ENCODE results near the gene SNX9.
"Not testable (repeated sequence)": the region's sequence is repeated elsewhere in the genome, so short reads cannot be mapped to it uniquely, and the experiment has no call there.

Gene SNX9

DNA sequence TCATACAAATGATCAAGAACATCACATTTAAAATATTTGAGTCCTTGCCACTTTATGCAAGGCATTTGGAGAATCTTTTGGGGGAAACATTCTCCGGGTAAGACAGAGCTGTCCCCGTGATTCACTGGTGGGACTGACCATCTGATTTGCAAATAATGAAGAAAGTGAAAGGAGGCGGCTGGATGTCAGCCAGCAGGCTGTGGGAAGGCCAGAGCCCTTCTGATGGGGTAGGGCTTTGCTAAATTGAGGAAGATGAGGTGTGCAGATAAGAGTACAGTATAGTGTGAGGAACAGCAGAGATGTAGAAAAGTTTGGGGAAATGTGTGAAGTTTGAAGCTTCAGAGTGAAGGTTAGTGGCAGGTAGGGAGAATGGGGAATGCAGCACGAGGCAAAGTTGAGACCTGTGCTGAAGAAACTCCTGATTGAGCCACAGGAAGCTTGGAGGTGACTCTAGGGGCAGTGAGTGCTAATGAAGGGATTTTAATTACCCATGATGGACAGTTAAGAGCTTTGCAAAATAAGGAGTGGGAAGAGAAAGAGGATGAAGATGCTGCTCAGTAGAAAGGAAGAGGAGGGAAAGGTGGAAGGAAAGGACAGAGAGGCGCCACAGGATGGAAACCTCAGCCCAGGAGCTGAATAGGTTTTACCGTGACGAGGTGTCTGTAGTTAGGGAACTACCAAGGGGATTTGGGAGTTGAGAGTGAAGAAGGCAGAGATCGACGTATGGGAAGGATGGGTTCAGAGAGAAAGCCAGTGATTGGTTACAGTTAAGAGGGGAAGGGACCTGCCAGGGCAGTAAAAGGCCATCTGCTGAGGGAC is 68.7 kb downstream of the SNX9 start:
- Histone ChIP-seq H3K27me3 (ENCODE audit: control insufficient read depth, insufficient read depth, low read length) (no peaks in the 10 kb centered on the region), H3K27ac (ENCODE audit: low read length) (no peak overlapping the region), H3K9me3 (ENCODE audit: control insufficient read depth, insufficient read depth, low read length) (no peaks in the 10 kb centered on the region), H3K4me1 (ENCODE audit: control insufficient read depth, insufficient read depth, low read length) (no peaks in the 10 kb centered on the region; the same call in 1 of the 2 replicates), H3K36me3 (ENCODE audit: control insufficient read depth, insufficient read depth, low read length) (0 out of 2 replicates have a peak, but pooled peaks cover under 1% of the 10 kb centered on the region), H3K4me3 (ENCODE audit: low read length) (no peak overlapping the region)
- no CpG with 5 or more reads among the region's 9 CpGs for WGBS (ENCODE audit: insufficient coverage, insufficient read length)
- DNase-seq (ENCODE audit: low read depth, low spot score), result no peak

DNA sequence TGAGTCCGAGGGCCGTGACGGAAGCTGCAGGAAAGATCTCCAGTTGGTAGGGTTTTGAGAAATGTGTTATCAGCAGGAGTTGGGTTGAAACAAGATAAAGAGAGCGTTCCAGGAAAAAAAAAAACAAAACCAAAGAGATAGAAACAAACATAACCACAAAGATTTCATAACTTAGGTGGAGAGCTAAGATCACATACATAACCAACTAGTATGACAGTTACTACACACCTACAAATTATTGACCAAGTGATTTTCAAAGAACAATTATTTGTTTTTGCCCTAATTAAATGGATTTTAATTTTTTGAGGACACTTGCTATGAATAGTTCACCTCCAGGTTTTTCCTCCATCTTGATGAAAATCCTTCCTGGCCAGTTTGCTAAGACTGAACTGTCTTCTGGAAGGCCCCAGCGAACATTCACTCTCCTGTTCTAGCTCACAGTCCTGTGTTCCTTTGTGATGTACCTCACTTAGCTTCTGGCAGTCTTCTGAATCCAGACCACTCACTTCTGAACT is 69.4 kb downstream of the SNX9 start:
- no peaks in the 10 kb centered on the region for H3K27me3 ChIP-seq (ENCODE audit: control insufficient read depth, insufficient read depth, low read length)
- no peak for DNase-seq (ENCODE audit: low read depth, low spot score)
- H3K36me3 ChIP-seq (ENCODE audit: control insufficient read depth, insufficient read depth, low read length), result 0 out of 2 replicates have a peak, but pooled peaks cover 4% of the 10 kb centered on the region
- no CpG with 5 or more reads among the region's 5 CpGs for WGBS (ENCODE audit: insufficient coverage, insufficient read length)
- H3K27ac ChIP-seq (ENCODE audit: low read length), result no peak overlapping the region
- H3K4me3 ChIP-seq (ENCODE audit: low read length), result no peak overlapping the region
- H3K9me3 ChIP-seq (ENCODE audit: control insufficient read depth, insufficient read depth, low read length), result no peaks in the 10 kb centered on the region
- H3K4me1 ChIP-seq (ENCODE audit: control insufficient read depth, insufficient read depth, low read length), result no peaks in the 10 kb centered on the region; the same call in 1 of the 2 replicates

DNA sequence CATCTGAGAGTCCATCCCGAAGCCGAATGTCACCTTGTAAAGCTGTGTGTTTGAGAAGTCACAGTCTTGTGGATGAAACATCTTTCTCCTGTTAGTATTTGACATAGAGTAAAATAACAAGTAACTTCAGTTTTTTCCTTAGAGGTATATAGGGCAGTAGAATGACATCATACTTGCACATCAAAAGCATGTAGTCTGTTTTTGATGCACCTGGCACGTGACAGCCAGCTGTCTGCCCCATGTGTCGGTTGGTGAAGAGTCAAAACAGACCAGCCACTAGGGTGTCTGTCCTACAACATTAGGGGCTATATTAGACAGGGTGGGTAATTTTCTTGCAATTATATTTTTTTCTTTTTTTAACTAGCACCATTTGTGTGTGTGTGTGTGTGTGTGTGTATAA is 70.2 kb downstream of the SNX9 start:
- DNase-seq (ENCODE audit: low read depth, low spot score), result no peak
- WGBS (ENCODE audit: insufficient coverage, insufficient read length), result no CpG with 5 or more reads among the region's 4 CpGs
- no peak overlapping the region for H3K27ac ChIP-seq (ENCODE audit: low read length)
- peaks cover 6% of the 10 kb centered on the region; the same call in 1 of the 2 replicates for H3K36me3 ChIP-seq (ENCODE audit: control insufficient read depth, insufficient read depth, low read length)
- H3K9me3 ChIP-seq (ENCODE audit: control insufficient read depth, insufficient read depth, low read length), result no peaks in the 10 kb centered on the region
- no peaks in the 10 kb centered on the region; the same call in 1 of the 2 replicates for H3K4me1 ChIP-seq (ENCODE audit: control insufficient read depth, insufficient read depth, low read length)
- no peak overlapping the region for H3K4me3 ChIP-seq (ENCODE audit: low read length)
- H3K27me3 ChIP-seq (ENCODE audit: control insufficient read depth, insufficient read depth, low read length), result no peaks in the 10 kb centered on the region

DNA sequence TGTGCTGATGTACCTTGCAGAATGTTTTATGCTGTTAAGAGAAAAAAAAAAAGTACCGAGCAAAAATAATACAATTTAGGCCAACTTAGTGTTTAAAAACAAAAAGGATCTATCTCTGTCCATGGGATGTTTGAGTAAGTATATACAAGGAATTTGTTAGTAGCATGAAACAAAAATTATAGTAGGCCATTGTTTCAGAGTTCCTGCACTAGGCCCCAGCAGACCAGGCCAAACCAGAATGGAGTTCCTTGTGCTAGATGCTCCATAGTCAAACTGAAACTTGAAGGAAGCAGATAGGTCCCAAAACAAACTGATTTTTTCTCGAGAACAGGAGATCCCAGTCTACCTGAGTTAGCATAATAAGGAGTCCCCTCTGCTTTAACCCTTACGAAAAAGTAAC is 72.5 kb downstream of the SNX9 start:
- no peaks in the 10 kb centered on the region; the same call in 1 of the 2 replicates for H3K4me1 ChIP-seq (ENCODE audit: control insufficient read depth, insufficient read depth, low read length)
- H3K27ac ChIP-seq (ENCODE audit: low read length), result no peak overlapping the region
- H3K27me3 ChIP-seq (ENCODE audit: control insufficient read depth, insufficient read depth, low read length), result no peaks in the 10 kb centered on the region
- no CpG with 5 or more reads among the region's 3 CpGs for WGBS (ENCODE audit: insufficient coverage, insufficient read length)
- no peak for DNase-seq (ENCODE audit: low read depth, low spot score)
- H3K36me3 ChIP-seq (ENCODE audit: control insufficient read depth, insufficient read depth, low read length), result peaks cover 6% of the 10 kb centered on the region; the same call in 1 of the 2 replicates
- no peaks in the 10 kb centered on the region for H3K9me3 ChIP-seq (ENCODE audit: control insufficient read depth, insufficient read depth, low read length)
- no peak overlapping the region for H3K4me3 ChIP-seq (ENCODE audit: low read length)

DNA sequence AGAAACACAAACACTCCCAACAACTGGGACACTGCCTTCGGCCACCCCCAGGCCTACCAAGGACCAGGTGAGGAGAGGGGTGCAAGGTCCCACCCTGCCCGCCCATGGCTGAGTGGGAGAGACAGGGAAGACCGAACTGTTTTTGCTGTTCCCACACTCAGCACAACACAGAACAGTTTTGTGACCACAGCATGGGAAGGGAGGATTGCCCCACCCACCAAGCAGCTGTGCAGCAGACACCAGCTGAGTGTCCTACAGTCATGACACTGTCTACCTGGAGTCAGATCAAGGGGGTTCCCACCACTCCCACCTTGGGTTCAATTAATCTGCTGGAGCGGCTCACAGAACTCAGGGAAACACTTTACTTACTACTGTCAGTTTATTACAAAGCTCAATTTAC is 73.9 kb downstream of the SNX9 start:
- WGBS (ENCODE audit: insufficient coverage, insufficient read length), result no CpG with 5 or more reads among the region's 4 CpGs
- peaks cover 6% of the 10 kb centered on the region; the same call in 1 of the 2 replicates for H3K36me3 ChIP-seq (ENCODE audit: control insufficient read depth, insufficient read depth, low read length)
- H3K27me3 ChIP-seq (ENCODE audit: control insufficient read depth, insufficient read depth, low read length), result no peaks in the 10 kb centered on the region
- no peaks in the 10 kb centered on the region; the same call in 1 of the 2 replicates for H3K4me1 ChIP-seq (ENCODE audit: control insufficient read depth, insufficient read depth, low read length)
- no peak overlapping the region for H3K4me3 ChIP-seq (ENCODE audit: low read length)
- H3K9me3 ChIP-seq (ENCODE audit: control insufficient read depth, insufficient read depth, low read length), result no peaks in the 10 kb centered on the region
- no peak for DNase-seq (ENCODE audit: low read depth, low spot score)
- H3K27ac ChIP-seq (ENCODE audit: low read length), result no peak overlapping the region

DNA sequence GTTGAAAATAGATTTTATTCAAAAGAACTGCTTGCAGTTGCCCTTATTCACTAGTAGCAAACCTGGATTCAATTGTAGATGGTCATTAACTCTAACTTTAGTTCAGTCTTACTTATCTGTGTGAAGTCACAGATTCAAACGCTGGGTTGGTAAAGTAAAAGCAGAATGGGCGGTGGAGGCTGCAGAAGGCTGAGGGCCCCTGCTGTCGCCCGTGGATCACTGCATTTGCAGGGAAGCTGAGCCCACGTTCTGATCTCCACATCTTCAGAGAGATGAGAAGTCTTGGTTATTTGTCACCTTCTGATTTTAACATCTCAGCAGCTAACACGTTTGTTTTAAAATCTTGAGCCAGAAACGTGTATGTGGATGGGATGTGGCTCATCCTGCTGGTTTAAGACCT is 75.1 kb downstream of the SNX9 start:
- DNase-seq (ENCODE audit: low read depth, low spot score), result no peak
- Histone ChIP-seq H3K9me3 (ENCODE audit: control insufficient read depth, insufficient read depth, low read length) (no peaks in the 10 kb centered on the region), H3K27ac (ENCODE audit: low read length) (no peak overlapping the region), H3K4me1 (ENCODE audit: control insufficient read depth, insufficient read depth, low read length) (no peaks in the 10 kb centered on the region; the same call in 1 of the 2 replicates), H3K36me3 (ENCODE audit: control insufficient read depth, insufficient read depth, low read length) (peaks cover 6% of the 10 kb centered on the region; the same call in 1 of the 2 replicates), H3K27me3 (ENCODE audit: control insufficient read depth, insufficient read depth, low read length) (no peaks in the 10 kb centered on the region), H3K4me3 (ENCODE audit: low read length) (no peak overlapping the region)
- no CpG with 5 or more reads among the region's 7 CpGs for WGBS (ENCODE audit: insufficient coverage, insufficient read length)

DNA sequence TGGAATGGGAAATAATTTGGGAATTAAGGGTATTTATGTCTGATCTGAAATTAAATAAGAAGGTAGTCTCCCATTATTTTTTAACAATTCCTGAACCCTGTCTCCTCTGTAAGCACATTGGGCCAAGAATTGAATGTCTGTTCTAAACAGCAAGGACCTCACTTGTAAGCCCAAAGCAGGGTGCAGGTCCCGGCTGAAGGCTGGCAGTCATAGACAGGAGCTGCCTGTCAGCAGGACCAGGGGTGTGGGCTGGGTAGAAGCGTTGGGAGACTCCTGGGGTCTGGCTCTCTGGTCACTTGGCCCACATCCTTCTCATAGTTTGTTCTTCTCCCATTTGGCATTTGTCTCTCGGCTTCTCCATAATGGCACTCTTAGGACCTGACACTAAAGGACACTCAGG is 75.6 kb downstream of the SNX9 start:
- Histone ChIP-seq H3K4me1 (ENCODE audit: control insufficient read depth, insufficient read depth, low read length) (no peaks in the 10 kb centered on the region; the same call in 1 of the 2 replicates), H3K9me3 (ENCODE audit: control insufficient read depth, insufficient read depth, low read length) (no peaks in the 10 kb centered on the region), H3K27ac (ENCODE audit: low read length) (no peak overlapping the region), H3K4me3 (ENCODE audit: low read length) (no peak overlapping the region), H3K27me3 (ENCODE audit: control insufficient read depth, insufficient read depth, low read length) (no peaks in the 10 kb centered on the region), H3K36me3 (ENCODE audit: control insufficient read depth, insufficient read depth, low read length) (peaks cover 6% of the 10 kb centered on the region; the same call in 1 of the 2 replicates)
- no CpG with 5 or more reads among the region's 3 CpGs for WGBS (ENCODE audit: insufficient coverage, insufficient read length)
- no peak for DNase-seq (ENCODE audit: low read depth, low spot score)

DNA sequence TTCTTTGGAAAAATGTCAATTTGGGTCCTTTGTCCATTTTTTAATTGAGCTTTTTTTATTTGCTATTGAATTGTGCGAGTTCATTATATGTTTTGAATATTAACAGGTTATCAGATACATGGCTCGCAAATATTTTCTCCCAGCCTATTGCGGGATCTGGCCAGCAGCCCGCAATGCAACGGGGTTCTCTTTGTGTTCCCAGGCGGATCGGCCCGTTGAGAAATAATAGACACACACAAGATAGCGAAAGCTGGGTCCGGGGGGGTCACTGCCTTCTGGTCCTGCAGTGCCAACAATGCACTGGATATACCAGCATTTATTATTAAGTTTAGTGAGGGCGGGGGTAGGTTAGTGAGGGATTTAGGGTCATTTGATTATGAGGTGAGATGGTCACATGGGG is 77.2 kb downstream of the SNX9 start:
- H3K27ac ChIP-seq (ENCODE audit: low read length); DNase-seq (ENCODE audit: low read depth, low spot score); H3K36me3 ChIP-seq (ENCODE audit: control insufficient read depth, insufficient read depth, low read length); H3K9me3 ChIP-seq (ENCODE audit: control insufficient read depth, insufficient read depth, low read length); H3K27me3 ChIP-seq (ENCODE audit: control insufficient read depth, insufficient read depth, low read length); H3K4me3 ChIP-seq (ENCODE audit: low read length); H3K4me1 ChIP-seq (ENCODE audit: control insufficient read depth, insufficient read depth, low read length): not testable (repeated sequence)
- WGBS (ENCODE audit: insufficient coverage, insufficient read length), result no CpG with 5 or more reads among the region's 11 CpGs

DNA sequence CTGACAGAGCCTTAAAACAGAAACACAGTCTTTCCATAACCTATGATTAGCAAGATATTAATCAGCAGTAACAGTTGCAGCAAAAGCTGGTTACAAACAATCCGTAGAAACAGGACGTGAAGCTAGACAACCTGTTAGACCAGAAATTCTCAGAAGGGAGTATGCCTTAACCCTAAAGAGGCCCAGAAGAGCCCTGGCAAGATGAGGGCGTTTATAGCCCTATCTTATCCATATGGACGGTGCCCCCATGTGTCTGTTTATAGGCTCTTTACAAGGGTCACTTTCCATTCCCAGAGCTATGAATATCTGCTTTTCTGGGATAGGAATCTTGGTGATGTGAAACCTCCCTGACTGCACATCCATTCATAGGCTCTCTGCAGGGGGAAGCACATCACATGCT is 77.7 kb downstream of the SNX9 start:
- WGBS (ENCODE audit: insufficient coverage, insufficient read length), result no CpG with 5 or more reads among the region's 4 CpGs
- not testable (repeated sequence) for H3K27ac ChIP-seq (ENCODE audit: low read length); DNase-seq (ENCODE audit: low read depth, low spot score); H3K9me3 ChIP-seq (ENCODE audit: control insufficient read depth, insufficient read depth, low read length); H3K27me3 ChIP-seq (ENCODE audit: control insufficient read depth, insufficient read depth, low read length); H3K4me1 ChIP-seq (ENCODE audit: control insufficient read depth, insufficient read depth, low read length); H3K4me3 ChIP-seq (ENCODE audit: low read length); H3K36me3 ChIP-seq (ENCODE audit: control insufficient read depth, insufficient read depth, low read length)

DNA sequence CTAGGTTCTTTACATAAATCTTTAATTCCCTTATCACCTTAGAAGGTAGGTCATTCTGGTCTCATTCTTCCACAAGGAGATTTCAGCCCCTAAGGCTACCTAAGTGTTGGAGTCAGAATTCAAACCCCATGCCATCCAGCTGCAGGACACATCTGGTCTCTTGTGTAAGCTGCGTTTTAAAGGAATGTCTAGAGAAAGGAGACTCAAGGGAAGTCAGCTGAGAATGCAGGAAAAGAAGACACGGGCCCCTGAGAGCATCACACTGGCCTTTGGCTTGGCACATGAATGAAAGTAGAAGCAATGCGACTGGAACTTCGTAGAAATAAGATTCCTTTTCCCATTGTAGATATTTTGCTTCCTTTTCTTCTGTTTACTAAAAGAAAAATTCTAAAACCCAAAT is 82.0 kb downstream of the SNX9 start:
- WGBS (ENCODE audit: insufficient coverage, insufficient read length), result no CpG with 5 or more reads among the region's 4 CpGs
- Histone ChIP-seq H3K9me3 (ENCODE audit: control insufficient read depth, insufficient read depth, low read length) (no peaks in the 10 kb centered on the region), H3K4me3 (ENCODE audit: low read length) (no peak overlapping the region), H3K27ac (ENCODE audit: low read length) (no peak overlapping the region), H3K27me3 (ENCODE audit: control insufficient read depth, insufficient read depth, low read length) (no peaks in the 10 kb centered on the region), H3K36me3 (ENCODE audit: control insufficient read depth, insufficient read depth, low read length) (peaks cover 5% of the 10 kb centered on the region; the same call in 1 of the 2 replicates), H3K4me1 (ENCODE audit: control insufficient read depth, insufficient read depth, low read length) (0 out of 2 replicates have a peak, but pooled peaks cover 1% of the 10 kb centered on the region)
- DNase-seq (ENCODE audit: low read depth, low spot score), result no peak

All from iPS DF 6.9 (cell line).